B cell (primary cell): ENCODE data around the gene SEL1L2.

ENCODE experiments used
- CTCF ChIP-seq: fragments of 200-600 bp; IDR thresholded peaks from one replicate; pipeline ENCODE4 v1.8.0; 2022; ENCODE audit warnings: antibody characterized with exemption, mild to moderate bottlenecking
- EZH2 ChIP-seq: IDR thresholded peaks from 2 replicates; pipeline ENCODE4 v1.6.1; 2012; ENCODE audit warnings: borderline replicate concordance, low read depth, mild to moderate bottlenecking, moderate library complexity, low read length; ENCODE audit not compliant: insufficient read depth, poor library complexity, severe bottlenecking

- TF ChIP-seq CTCF (no peak), EZH2 (no peak)
Measured at GRCh38 chr20:13856354-13856753, 134.1 kb downstream of the SEL1L2 start.
